ENCODE measurements around the gene CDIP1. TPM values are rescaled to one million over a fixed set of nuclear protein-coding genes. Genes with fewer than 3 reads are reported as not detected.

Gene CDIP1
- total RNA-seq, 4 donors from 2014 or later, result 16.2 to 40.2 (median 24.0) TPM

- 85 to 86% methylated on average over 15 of the region's 15 CpGs for WGBS, 2 donors
- peaks cover 0 to 25% (median 8%) of the 10 kb centered on the region in 4 donors for H3K4me1 ChIP-seq
- peaks cover 0 to 28% (median 0%) of the 10 kb centered on the region in 3 donors for H3K36me3 ChIP-seq
- no peaks in the 10 kb centered on the region for H3K27me3 ChIP-seq
- H3K4me3 ChIP-seq, result no peak overlapping the region
- H3K27ac ChIP-seq, result peak overlapping the region in 2 of 4 donors; percentile 84 to 97
- no peak for TF ChIP-seq POLR2A (IDR thresholded peaks at IDR 0.05)
- no peak for TF ChIP-seq CTCF (IDR thresholded peaks at IDR 0.05)
- TF ChIP-seq EP300 (IDR thresholded peaks at IDR 0.05), result no peak
- DNase-seq (ENCODE audit: low spot score in 2 of 2), result no peak
- peaks cover 0 to 12% (median 0%) of the 10 kb centered on the region in 4 donors for H3K9me3 ChIP-seq
These were observed 2.0 kb downstream of the CDIP1 start for GRCh38 chr16:4536391-4537106.

- peaks cover 0 to 12% (median 0%) of the 10 kb centered on the region in 4 donors for H3K9me3 ChIP-seq
- no peak overlapping the region for H3K4me3 ChIP-seq
- peak overlapping the region in 2 of 4 donors; percentile 31 to 97 for H3K27ac ChIP-seq
- TF ChIP-seq POLR2A (IDR thresholded peaks at IDR 0.05) (no peak), EP300 (IDR thresholded peaks at IDR 0.05) (no peak), CTCF (IDR thresholded peaks at IDR 0.05) (no peak)
- WGBS, 2 donors, result 79 to 82% methylated on average over 6 to 7 of the region's 7 CpGs
- peaks cover 0 to 32% (median 0%) of the 10 kb centered on the region in 3 donors for H3K36me3 ChIP-seq
- no peak for DNase-seq (ENCODE audit: low spot score in 2 of 2)
- H3K27me3 ChIP-seq, result no peaks in the 10 kb centered on the region
- H3K4me1 ChIP-seq, result peaks cover 0 to 25% (median 8%) of the 10 kb centered on the region in 4 donors
These were observed 2.9 kb downstream of the CDIP1 start for GRCh38 chr16:4535627-4536108.

GRCh38 chr16:4534151-4534790 lies 4.3 kb downstream of the CDIP1 start:
- WGBS, 2 donors, result 79 to 86% methylated on average over 13 of the region's 13 CpGs
- H3K4me1 ChIP-seq, result peaks cover 0 to 32% (median 8%) of the 10 kb centered on the region in 4 donors
- H3K27me3 ChIP-seq, result no peaks in the 10 kb centered on the region
- no peak for DNase-seq (ENCODE audit: low spot score in 2 of 2)
- peak in 1 of 2 donors; percentile 14 for TF ChIP-seq EP300 (IDR thresholded peaks at IDR 0.05)
- no peak for TF ChIP-seq CTCF (IDR thresholded peaks at IDR 0.05)
- no peak for TF ChIP-seq POLR2A (IDR thresholded peaks at IDR 0.05)
- H3K9me3 ChIP-seq, result no peaks in the 10 kb centered on the region
- H3K4me3 ChIP-seq, result no peak overlapping the region
- H3K27ac ChIP-seq, result peak overlapping the region in 2 of 4 donors; percentile 16 to 59
- H3K36me3 ChIP-seq, result peaks cover 0 to 32% (median 0%) of the 10 kb centered on the region in 3 donors

- Histone ChIP-seq H3K4me1 (peaks cover 0 to 37% (median 8%) of the 10 kb centered on the region in 4 donors), H3K4me3 (no peak overlapping the region), H3K36me3 (peaks cover 0 to 32% (median 0%) of the 10 kb centered on the region in 3 donors), H3K27ac (peak overlapping the region in 1 of 4 donors; percentile 59), H3K27me3 (no peaks in the 10 kb centered on the region), H3K9me3 (no peaks in the 10 kb centered on the region)
- no peak for DNase-seq (ENCODE audit: low spot score in 2 of 2)
- 83 to 87% methylated on average over 6 of the region's 6 CpGs for WGBS, 2 donors
- TF ChIP-seq EP300 (IDR thresholded peaks at IDR 0.05) (no peak), POLR2A (IDR thresholded peaks at IDR 0.05) (no peak), CTCF (IDR thresholded peaks at IDR 0.05) (no peak)
These were observed 5.1 kb downstream of the CDIP1 start for GRCh38 chr16:4533490-4533889.

- Histone ChIP-seq H3K4me3 (no peak overlapping the region), H3K9me3 (no peaks in the 10 kb centered on the region), H3K4me1 (peaks cover 0 to 32% (median 4%) of the 10 kb centered on the region in 4 donors), H3K36me3 (peaks cover 0 to 32% (median 0%) of the 10 kb centered on the region in 3 donors), H3K27me3 (no peaks in the 10 kb centered on the region), H3K27ac (no peak overlapping the region)
- 94% methylated on average over 10 of the region's 10 CpGs for WGBS, 2 donors
- DNase-seq (ENCODE audit: low spot score in 2 of 2), result no peak
- TF ChIP-seq POLR2A (IDR thresholded peaks at IDR 0.05) (no peak), EP300 (IDR thresholded peaks at IDR 0.05) (no peak), CTCF (IDR thresholded peaks at IDR 0.05) (no peak)
These were observed 6.3 kb downstream of the CDIP1 start for GRCh38 chr16:4532238-4532637.
